Measurements from ENCODE around the gene ZNF385D.

The ZNF385D gene

GRCh38 chr3:21466476-21466875 lies 284.5 kb downstream of the ZNF385D start:
- no peak for DNase-seq (ENCODE audit: low spot score)
- TF ChIP-seq CTCF (IDR thresholded peaks at IDR 0.05; ENCODE audit: extremely low read depth, insufficient read depth, missing control alignments): no peak
- in situ Hi-C loops (cut with MboI; ENCODE audit: low pct_unique_long_range_greater_than_20kb, low sequenced_read_pairs, unreplicated experiment): no loop called here

GRCh38 chr3:21464746-21465145 lies 286.3 kb downstream of the ZNF385D start:
- in situ Hi-C loops (cut with MboI; ENCODE audit: low pct_unique_long_range_greater_than_20kb, low sequenced_read_pairs, unreplicated experiment): no loop called here
- TF ChIP-seq CTCF (IDR thresholded peaks at IDR 0.05; ENCODE audit: extremely low read depth, insufficient read depth, missing control alignments): no peak
- DNase-seq (ENCODE audit: low spot score): no peak

- DNase-seq (ENCODE audit: low spot score): no peak
- no peak for TF ChIP-seq CTCF (IDR thresholded peaks at IDR 0.05; ENCODE audit: extremely low read depth, insufficient read depth, missing control alignments)
- in situ Hi-C loops (cut with MboI; ENCODE audit: low pct_unique_long_range_greater_than_20kb, low sequenced_read_pairs, unreplicated experiment): no loop called here
Measured at GRCh38 chr3:21463319-21463718, 287.7 kb downstream of the ZNF385D start.

- in situ Hi-C loops (cut with MboI; ENCODE audit: low pct_unique_long_range_greater_than_20kb, low sequenced_read_pairs, unreplicated experiment): no loop called here
- TF ChIP-seq CTCF (IDR thresholded peaks at IDR 0.05; ENCODE audit: extremely low read depth, insufficient read depth, missing control alignments): no peak
- DNase-seq (ENCODE audit: low spot score): no peak
Measured at GRCh38 chr3:21462141-21462540, 288.9 kb downstream of the ZNF385D start.

- DNase-seq (ENCODE audit: low spot score): no peak
- in situ Hi-C loops (cut with MboI; ENCODE audit: low pct_unique_long_range_greater_than_20kb, low sequenced_read_pairs, unreplicated experiment): no loop called here
- TF ChIP-seq CTCF (IDR thresholded peaks at IDR 0.05; ENCODE audit: extremely low read depth, insufficient read depth, missing control alignments): no peak
Measured at GRCh38 chr3:21457084-21457483, 293.9 kb downstream of the ZNF385D start.

GRCh38 chr3:21449738-21450137 lies 301.3 kb downstream of the ZNF385D start:
- in situ Hi-C loops (cut with MboI; ENCODE audit: low pct_unique_long_range_greater_than_20kb, low sequenced_read_pairs, unreplicated experiment): no loop called here
- TF ChIP-seq CTCF (IDR thresholded peaks at IDR 0.05; ENCODE audit: extremely low read depth, insufficient read depth, missing control alignments): no peak
- no peak for DNase-seq (ENCODE audit: low spot score)

Data from GM13977 (cell line).